ENCODE results near the gene NAA80.
"Not testable (repeated sequence)": the region's sequence is repeated elsewhere in the genome, so short reads cannot be mapped to it uniquely, and the experiment has no call there.

Gene NAA80

GRCh38 chr3:50319181-50319893 is 20.1 kb upstream of the NAA80 start:
- H3K27ac ChIP-seq (ENCODE audit: low read length) = no peak overlapping the region
- peak overlapping the region; percentile 100; the same call in 1 of the 2 replicates for H3K4me3 ChIP-seq (ENCODE audit: low read length)
- H3K27me3 ChIP-seq (ENCODE audit: insufficient read depth, low read length) = no peaks in the 10 kb centered on the region
- H3K9me3 ChIP-seq (ENCODE audit: insufficient read depth, low read depth, low read length) = no peaks in the 10 kb centered on the region
- peaks cover 48% of the 10 kb centered on the region for H3K36me3 ChIP-seq (ENCODE audit: insufficient read depth, low read depth, low read length)
- peaks cover 6% of the 10 kb centered on the region for H3K4me1 ChIP-seq (ENCODE audit: insufficient read depth, low read length)
- no peak overlapping the region for H3K9ac ChIP-seq (ENCODE audit: low read depth, low read length)

GRCh38 chr3:50318615-50319014 is 19.4 kb upstream of the NAA80 start:
- H3K36me3 ChIP-seq (ENCODE audit: insufficient read depth, low read depth, low read length) = peaks cover 45% of the 10 kb centered on the region
- no peak overlapping the region for H3K4me3 ChIP-seq (ENCODE audit: low read length)
- no peak overlapping the region for H3K9ac ChIP-seq (ENCODE audit: low read depth, low read length)
- H3K9me3 ChIP-seq (ENCODE audit: insufficient read depth, low read depth, low read length) = no peaks in the 10 kb centered on the region
- no peaks in the 10 kb centered on the region for H3K27me3 ChIP-seq (ENCODE audit: insufficient read depth, low read length)
- no peak overlapping the region for H3K27ac ChIP-seq (ENCODE audit: low read length)
- peaks cover 5% of the 10 kb centered on the region for H3K4me1 ChIP-seq (ENCODE audit: insufficient read depth, low read length)

GRCh38 chr3:50318163-50318562 is 19.0 kb upstream of the NAA80 start:
- H3K9ac ChIP-seq (ENCODE audit: low read depth, low read length) = no peak overlapping the region

GRCh38 chr3:50317300-50317699 is 18.1 kb upstream of the NAA80 start:
- H3K27ac ChIP-seq (ENCODE audit: low read length) = no peak overlapping the region
- no peak overlapping the region for H3K9ac ChIP-seq (ENCODE audit: low read depth, low read length)
- no peaks in the 10 kb centered on the region for H3K9me3 ChIP-seq (ENCODE audit: insufficient read depth, low read depth, low read length)
- no peaks in the 10 kb centered on the region for H3K27me3 ChIP-seq (ENCODE audit: insufficient read depth, low read length)
- peaks cover 45% of the 10 kb centered on the region for H3K36me3 ChIP-seq (ENCODE audit: insufficient read depth, low read depth, low read length)
- no peak overlapping the region for H3K4me3 ChIP-seq (ENCODE audit: low read length)
- no peaks in the 10 kb centered on the region; the same call in 1 of the 2 replicates for H3K4me1 ChIP-seq (ENCODE audit: insufficient read depth, low read length)

More at GRCh38 chr3:50318163-50318562, 19.0 kb upstream of the NAA80 start:
- no peaks in the 10 kb centered on the region for H3K9me3 ChIP-seq (ENCODE audit: insufficient read depth, low read depth, low read length)
- no peak overlapping the region for H3K27ac ChIP-seq (ENCODE audit: low read length)
- H3K4me1 ChIP-seq (ENCODE audit: insufficient read depth, low read length) = peaks cover 4% of the 10 kb centered on the region
- H3K36me3 ChIP-seq (ENCODE audit: insufficient read depth, low read depth, low read length) = peaks cover 45% of the 10 kb centered on the region
- H3K4me3 ChIP-seq (ENCODE audit: low read length) = no peak overlapping the region
- H3K27me3 ChIP-seq (ENCODE audit: insufficient read depth, low read length) = no peaks in the 10 kb centered on the region

GRCh38 chr3:50316657-50317242 is 17.5 kb upstream of the NAA80 start:
- no peaks in the 10 kb centered on the region for H3K9me3 ChIP-seq (ENCODE audit: insufficient read depth, low read depth, low read length)
- H3K27ac ChIP-seq (ENCODE audit: low read length) = no peak overlapping the region
- H3K9ac ChIP-seq (ENCODE audit: low read depth, low read length) = no peak overlapping the region
- peaks cover 45% of the 10 kb centered on the region for H3K36me3 ChIP-seq (ENCODE audit: insufficient read depth, low read depth, low read length)
- H3K4me3 ChIP-seq (ENCODE audit: low read length) = no peak overlapping the region
- H3K27me3 ChIP-seq (ENCODE audit: insufficient read depth, low read length) = no peaks in the 10 kb centered on the region
- H3K4me1 ChIP-seq (ENCODE audit: insufficient read depth, low read length) = no peaks in the 10 kb centered on the region; the same call in 1 of the 2 replicates

- H3K27ac ChIP-seq (ENCODE audit: low read length) = no peak overlapping the region
- no peak overlapping the region for H3K4me3 ChIP-seq (ENCODE audit: low read length)
Measured at GRCh38 chr3:50314816-50315215, 15.6 kb upstream of the NAA80 start.

GRCh38 chr3:50314342-50314741 is 15.1 kb upstream of the NAA80 start:
- Histone ChIP-seq H3K27ac (ENCODE audit: low read length) (no peak overlapping the region), H3K9me3 (ENCODE audit: insufficient read depth, low read depth, low read length) (peaks cover 8% of the 10 kb centered on the region; the same call in 1 of the 2 replicates), H3K4me1 (ENCODE audit: insufficient read depth, low read length) (no peaks in the 10 kb centered on the region; the same call in 1 of the 2 replicates), H3K27me3 (ENCODE audit: insufficient read depth, low read length) (no peaks in the 10 kb centered on the region), H3K4me3 (ENCODE audit: low read length) (no peak overlapping the region), H3K36me3 (ENCODE audit: insufficient read depth, low read depth, low read length) (peaks cover 38% of the 10 kb centered on the region), H3K9ac (ENCODE audit: low read depth, low read length) (no peak overlapping the region)

More at GRCh38 chr3:50314816-50315215, 15.6 kb upstream of the NAA80 start:
- Histone ChIP-seq H3K4me1 (ENCODE audit: insufficient read depth, low read length) (no peaks in the 10 kb centered on the region; the same call in 1 of the 2 replicates), H3K36me3 (ENCODE audit: insufficient read depth, low read depth, low read length) (peaks cover 42% of the 10 kb centered on the region), H3K9ac (ENCODE audit: low read depth, low read length) (no peak overlapping the region), H3K27me3 (ENCODE audit: insufficient read depth, low read length) (no peaks in the 10 kb centered on the region), H3K9me3 (ENCODE audit: insufficient read depth, low read depth, low read length) (peaks cover 4% of the 10 kb centered on the region; the same call in 1 of the 2 replicates)

- not testable (repeated sequence) for H3K27me3 ChIP-seq (ENCODE audit: insufficient read depth, low read length); H3K9ac ChIP-seq (ENCODE audit: low read depth, low read length); H3K4me3 ChIP-seq (ENCODE audit: low read length); H3K27ac ChIP-seq (ENCODE audit: low read length); H3K4me1 ChIP-seq (ENCODE audit: insufficient read depth, low read length)
- Histone ChIP-seq H3K9me3 (ENCODE audit: insufficient read depth, low read depth, low read length) (peaks cover 19% of the 10 kb centered on the region; the same call in 1 of the 2 replicates), H3K36me3 (ENCODE audit: insufficient read depth, low read depth, low read length) (peaks cover 15% of the 10 kb centered on the region)
Measured at GRCh38 chr3:50312041-50312440, 12.8 kb upstream of the NAA80 start.

GRCh38 chr3:50304601-50305000 is 5.4 kb upstream of the NAA80 start:
- H3K4me1 ChIP-seq (ENCODE audit: insufficient read depth, low read length) = peaks cover 9% of the 10 kb centered on the region
- no peak overlapping the region for H3K4me3 ChIP-seq (ENCODE audit: low read length)
- no peak overlapping the region for H3K9ac ChIP-seq (ENCODE audit: low read depth, low read length)
- H3K27ac ChIP-seq (ENCODE audit: low read length) = no peak overlapping the region
- no peaks in the 10 kb centered on the region for H3K36me3 ChIP-seq (ENCODE audit: insufficient read depth, low read depth, low read length)
- peaks cover 21% of the 10 kb centered on the region for H3K9me3 ChIP-seq (ENCODE audit: insufficient read depth, low read depth, low read length)
- peaks cover 4% of the 10 kb centered on the region; the same call in 1 of the 2 replicates for H3K27me3 ChIP-seq (ENCODE audit: insufficient read depth, low read length)

GRCh38 chr3:50303013-50303815 is 4.0 kb upstream of the NAA80 start, which contains the start of gene HYAL1:
Gene HYAL1 (minus strand): TSS chr3:50303574. CDS start chr3:50302956, 618 bp downstream.
- Histone ChIP-seq H3K9ac (ENCODE audit: low read depth, low read length) (peak within 1 kb of the TSS; percentile 38; the same call in 1 of the 2 replicates), H3K4me3 (ENCODE audit: low read length) (peak within 1 kb of the TSS; percentile 12; the same call in 1 of the 2 replicates)

More at GRCh38 chr3:50303013-50303815, 4.0 kb upstream of the NAA80 start, which contains the start of gene HYAL1:
- Histone ChIP-seq H3K36me3 (ENCODE audit: insufficient read depth, low read depth, low read length) (no peaks in the 10 kb centered on the region), H3K27me3 (ENCODE audit: insufficient read depth, low read length) (peaks cover 4% of the 10 kb centered on the region; the same call in 1 of the 2 replicates), H3K4me1 (ENCODE audit: insufficient read depth, low read length) (peaks cover 9% of the 10 kb centered on the region), H3K9me3 (ENCODE audit: insufficient read depth, low read depth, low read length) (peaks cover 14% of the 10 kb centered on the region), H3K27ac (ENCODE audit: low read length) (no peak within 1 kb of the TSS)
